Frontal cortex (tissue), 1 donor: ENCODE measurements around the gene SLC17A3. TPM values are rescaled to one million over a fixed set of nuclear protein-coding genes. Genes with fewer than 3 reads are reported as not detected.

Experiments
- total RNA-seq: library from RNA; depleted of rRNA; stranded (reverse); fragments of >200 nt; gene quantifications from one replicate; pipeline ENCODE4 v1.2.3, GENCODE V29; 2014

SLC17A3 gene
- total RNA-seq, 1 donor from 2014 or later: not detected

Other genes with a start within 250 kb of the SLC17A3 start
- 30.2 TPM for gene SCGN, start 222.0 kb downstream of the SLC17A3 start, total RNA-seq
- gene SLC17A4, start 119.5 kb downstream of the SLC17A3 start, total RNA-seq: under 0.01 TPM
- gene SLC17A1, start 42.2 kb downstream of the SLC17A3 start, total RNA-seq: not detected
- not detected for gene SLC17A2, start 56.4 kb upstream of the SLC17A3 start, total RNA-seq
- gene TRIM38, start 88.6 kb upstream of the SLC17A3 start, total RNA-seq: 0.41 TPM
- gene HFE, start 213.2 kb upstream of the SLC17A3 start, total RNA-seq: 0.41 TPM